Muscle layer of duodenum (tissue), 2 donors: ENCODE results near the gene GPR39.

Source experiments
- H3K27ac ChIP-seq: one replicate; pipeline ENCODE4 v1.7.0; 2013; ENCODE audit warnings: mild to moderate bottlenecking, low read length
- H3K27me3 ChIP-seq: one replicate; pipeline ENCODE4 v1.7.0; 2013; ENCODE audit warnings: low read depth, mild to moderate bottlenecking, control low read depth, low read length
- H3K36me3 ChIP-seq, 2 donors: one replicate each; pipeline ENCODE4 v1.7.0; 2013; ENCODE audit warnings: low read length in 2 of 2, control low read depth in 1 of 2, mild to moderate bottlenecking in 1 of 2; ENCODE audit not compliant: insufficient read depth in 2 of 2, control insufficient read depth in 1 of 2
- H3K4me1 ChIP-seq, 2 donors: one replicate each; pipeline ENCODE4 v1.7.0; 2013; ENCODE audit warnings: low read length in 2 of 2, mild to moderate bottlenecking in 2 of 2, control low read depth in 1 of 2, moderate library complexity in 1 of 2; ENCODE audit not compliant: insufficient read depth in 2 of 2, control insufficient read depth in 1 of 2
- H3K4me3 ChIP-seq, 2 donors: one replicate each; pipeline ENCODE4 v1.7.0; 2013; ENCODE audit warnings: low read length in 2 of 2, low read depth in 1 of 2, mild to moderate bottlenecking in 1 of 2
- H3K9me3 ChIP-seq, 2 donors: one replicate each; pipeline ENCODE4 v1.7.0; 2013; ENCODE audit warnings: low read length in 2 of 2, control low read depth in 1 of 2, mild to moderate bottlenecking in 1 of 2; ENCODE audit not compliant: control insufficient read depth in 1 of 2
- donor health status: healthy.

The GPR39 gene

DNA sequence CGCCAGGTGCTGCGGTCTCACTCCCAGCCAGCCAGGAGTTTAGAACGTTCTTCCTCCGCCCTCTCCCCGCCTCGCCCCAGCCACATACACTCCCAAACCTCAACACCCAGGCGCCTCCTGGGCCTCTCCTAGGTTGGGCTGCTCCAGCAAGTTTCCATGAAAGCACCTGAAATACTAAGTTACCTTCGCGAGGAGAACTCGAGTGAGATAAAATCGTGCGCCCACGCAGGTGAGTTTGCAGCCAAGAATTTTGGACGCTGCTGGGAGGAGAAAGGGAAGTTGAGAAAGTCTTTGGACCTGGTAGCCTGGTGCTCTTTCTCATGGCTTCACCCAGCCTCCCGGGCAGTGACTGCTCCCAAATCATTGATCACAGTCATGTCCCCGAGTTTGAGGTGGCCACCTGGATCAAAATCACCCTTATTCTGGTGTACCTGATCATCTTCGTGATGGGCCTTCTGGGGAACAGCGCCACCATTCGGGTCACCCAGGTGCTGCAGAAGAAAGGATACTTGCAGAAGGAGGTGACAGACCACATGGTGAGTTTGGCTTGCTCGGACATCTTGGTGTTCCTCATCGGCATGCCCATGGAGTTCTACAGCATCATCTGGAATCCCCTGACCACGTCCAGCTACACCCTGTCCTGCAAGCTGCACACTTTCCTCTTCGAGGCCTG is at the start of gene GPR39:
TSS of gene GPR39 (plus strand) at position 83 of the 673 bp plus-strand sequence.
- Histone ChIP-seq H3K36me3 (no peaks in the 10 kb centered on the region), H3K4me1 (peaks cover 0 to 6% of the 10 kb centered on the region in 2 donors), H3K4me3 (peak within 1 kb of the TSS; percentile 52 to 77), H3K27ac (peak within 1 kb of the TSS; percentile 58), H3K9me3 (no peaks in the 10 kb centered on the region), H3K27me3 (no peaks in the 10 kb centered on the region)

DNA sequence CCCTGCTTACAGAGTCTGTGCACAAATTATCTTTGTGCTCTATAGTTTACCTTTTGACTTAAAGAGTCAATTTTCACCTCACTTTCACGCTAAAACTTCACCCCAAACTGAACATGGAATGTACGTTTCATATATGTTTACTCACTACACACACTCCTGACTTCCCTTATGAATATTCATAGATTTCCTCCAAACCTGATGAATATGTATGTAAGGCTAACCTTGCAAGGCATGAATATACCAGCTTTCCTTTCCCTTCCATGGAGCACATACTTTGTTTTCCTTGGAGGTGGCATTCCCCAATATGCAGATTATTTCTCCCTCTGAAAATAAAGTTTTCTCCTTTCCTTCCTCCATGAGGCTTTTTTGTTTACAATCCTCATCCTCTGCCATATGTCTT is 48.4 kb upstream of the GPR39 start:
- no peaks in the 10 kb centered on the region for H3K27me3 ChIP-seq
- H3K4me1 ChIP-seq: no peaks in the 10 kb centered on the region
- no peaks in the 10 kb centered on the region for H3K36me3 ChIP-seq
- peaks cover 0 to 2% of the 10 kb centered on the region in 2 donors for H3K9me3 ChIP-seq
- H3K27ac ChIP-seq: no peak overlapping the region
- no peak overlapping the region for H3K4me3 ChIP-seq

DNA sequence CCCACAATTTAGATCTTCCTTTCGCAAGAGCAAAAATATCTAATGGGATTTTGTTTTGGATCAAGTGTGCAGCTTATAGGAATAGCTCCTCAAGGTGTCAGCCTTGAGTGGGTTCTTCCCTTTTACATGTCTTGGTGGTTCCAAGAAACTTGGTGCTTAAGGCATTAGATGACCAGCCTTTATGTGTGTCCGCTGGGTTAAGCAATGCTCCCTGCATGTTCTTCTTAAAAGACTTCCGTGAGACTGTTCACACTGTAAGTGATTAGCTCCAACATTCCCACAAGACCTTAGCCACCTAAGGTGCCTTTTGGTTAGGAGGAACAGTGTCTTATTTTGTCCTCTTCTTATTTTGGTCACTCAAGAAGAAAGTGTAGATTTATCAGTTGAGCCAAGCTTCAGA is 44.3 kb upstream of the GPR39 start:
- H3K4me1 ChIP-seq: no peaks in the 10 kb centered on the region
- H3K27ac ChIP-seq: no peak overlapping the region
- no peaks in the 10 kb centered on the region for H3K36me3 ChIP-seq
- no peaks in the 10 kb centered on the region for H3K27me3 ChIP-seq
- H3K9me3 ChIP-seq: no peaks in the 10 kb centered on the region
- no peak overlapping the region for H3K4me3 ChIP-seq

DNA sequence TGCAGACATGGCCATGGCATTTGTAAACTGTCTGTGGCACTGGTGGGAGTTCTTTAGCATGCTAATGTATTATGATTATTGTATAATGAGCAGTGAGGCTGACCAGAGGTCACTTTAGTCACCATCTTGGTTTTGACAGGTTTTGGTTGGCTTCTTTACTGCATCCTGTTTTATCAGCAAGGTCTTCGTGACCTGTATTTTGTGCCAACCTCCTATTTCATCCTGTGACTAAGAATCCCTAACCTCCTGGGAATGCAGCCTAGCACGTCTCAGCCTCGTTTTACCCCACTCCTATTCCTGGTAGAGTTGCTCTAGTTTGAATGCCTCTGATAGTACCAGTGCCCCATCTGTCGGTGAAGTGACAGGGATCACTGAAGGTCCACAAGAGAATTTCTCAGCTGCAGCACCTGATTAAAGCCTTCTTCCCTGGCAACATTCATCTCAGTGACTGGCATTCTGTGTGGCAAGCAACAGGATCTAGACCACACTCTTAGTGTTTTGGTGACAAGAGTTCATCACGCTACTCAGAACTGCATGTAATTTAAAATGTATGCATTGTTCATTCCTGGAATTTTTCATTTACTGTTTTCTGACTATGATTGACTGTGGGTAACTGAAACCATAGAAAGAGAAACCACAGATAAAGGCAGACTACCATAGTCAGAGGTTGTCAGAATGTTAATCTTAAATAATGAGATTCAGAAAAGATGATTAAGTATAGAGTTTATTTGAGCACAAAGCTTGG is 43.0 kb upstream of the GPR39 start:
- H3K27ac ChIP-seq: no peak overlapping the region
- no peak overlapping the region for H3K4me3 ChIP-seq
- H3K9me3 ChIP-seq: no peaks in the 10 kb centered on the region
- no peaks in the 10 kb centered on the region for H3K36me3 ChIP-seq
- H3K4me1 ChIP-seq: no peaks in the 10 kb centered on the region
- H3K27me3 ChIP-seq: no peaks in the 10 kb centered on the region

DNA sequence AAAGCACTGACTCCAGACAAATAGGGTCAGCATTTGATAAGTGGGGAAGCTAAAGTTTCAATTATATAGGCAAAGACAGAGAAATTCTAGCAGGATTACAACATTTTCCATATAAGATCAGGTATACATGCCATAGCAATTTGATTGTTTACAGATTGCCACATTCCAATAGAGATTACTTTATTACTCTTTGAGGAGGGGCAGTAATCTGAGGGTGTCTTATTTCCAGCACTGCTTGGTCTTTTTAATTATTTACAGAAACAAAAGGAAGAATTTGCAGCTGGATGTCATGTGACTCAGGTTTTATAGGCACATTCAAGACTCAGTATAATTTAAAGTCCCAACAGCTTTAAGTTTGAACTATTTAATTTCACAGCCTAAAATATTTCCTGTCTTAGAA is 42.5 kb upstream of the GPR39 start:
- H3K27me3 ChIP-seq: no peaks in the 10 kb centered on the region
- no peaks in the 10 kb centered on the region for H3K36me3 ChIP-seq
- H3K4me1 ChIP-seq: no peaks in the 10 kb centered on the region
- no peaks in the 10 kb centered on the region for H3K9me3 ChIP-seq
- H3K27ac ChIP-seq: no peak overlapping the region
- H3K4me3 ChIP-seq: no peak overlapping the region

DNA sequence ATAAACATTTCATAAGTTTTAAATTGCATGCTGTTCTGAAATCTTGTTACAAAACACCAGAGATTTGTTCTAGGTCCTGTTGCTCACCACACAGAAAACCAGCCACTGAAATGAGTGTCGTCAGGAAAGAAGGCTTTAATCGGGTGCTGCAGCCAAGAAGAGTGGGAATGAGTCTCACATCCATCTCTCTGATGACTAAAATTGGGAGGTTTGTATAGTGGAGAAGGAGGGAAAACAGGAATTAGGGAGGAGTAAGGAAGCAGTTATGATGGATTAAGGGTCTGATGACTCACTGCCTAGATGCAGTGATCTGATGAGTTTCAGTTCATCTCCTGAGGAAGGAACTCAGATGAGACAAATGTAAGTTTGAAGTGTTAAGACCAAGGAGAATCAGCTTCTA is 42.1 kb upstream of the GPR39 start:
- Histone ChIP-seq H3K4me3 (no peak overlapping the region), H3K4me1 (no peaks in the 10 kb centered on the region), H3K36me3 (no peaks in the 10 kb centered on the region), H3K9me3 (no peaks in the 10 kb centered on the region), H3K27ac (peak overlapping the region; percentile 28), H3K27me3 (no peaks in the 10 kb centered on the region)

DNA sequence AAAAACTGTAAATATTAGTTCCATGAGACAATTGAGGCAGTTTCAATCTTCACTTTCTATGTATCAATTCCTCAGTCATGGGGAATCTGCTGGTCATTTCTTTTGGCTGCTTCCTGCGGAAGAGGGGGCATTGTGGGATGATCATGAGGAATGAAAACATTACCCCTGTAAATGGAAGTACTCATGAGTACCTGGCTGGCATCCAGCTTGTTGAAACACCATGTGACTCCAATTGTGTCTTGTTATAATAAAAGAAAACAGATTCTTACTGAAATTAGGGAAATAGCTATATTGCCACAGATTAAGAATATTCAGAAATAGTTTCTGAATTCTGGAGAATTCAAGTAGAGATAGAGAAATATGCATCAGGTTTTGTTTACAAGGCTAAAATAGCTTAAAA is 41.6 kb upstream of the GPR39 start:
- Histone ChIP-seq H3K27ac (peak overlapping the region; percentile 28), H3K9me3 (no peaks in the 10 kb centered on the region), H3K27me3 (no peaks in the 10 kb centered on the region), H3K36me3 (no peaks in the 10 kb centered on the region), H3K4me3 (no peak overlapping the region), H3K4me1 (no peaks in the 10 kb centered on the region)

DNA sequence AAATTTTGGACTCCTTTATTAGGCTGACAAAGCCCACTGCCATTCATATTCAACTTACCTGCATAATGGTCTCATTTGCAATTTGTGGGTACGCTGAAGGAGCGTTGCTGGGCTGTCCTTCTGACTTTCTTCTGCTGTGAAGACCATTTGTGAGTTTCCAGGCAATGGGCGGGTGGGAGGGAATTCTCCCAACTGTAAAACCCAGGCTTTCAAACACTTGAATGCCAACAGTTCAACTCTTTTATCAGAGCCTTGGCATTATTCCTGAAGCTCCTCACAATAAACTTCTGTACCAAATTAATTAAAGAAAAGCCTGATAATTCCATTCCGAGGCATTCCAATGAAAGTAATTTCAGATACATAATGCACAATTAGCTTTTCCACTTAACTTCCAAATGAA is 35.2 kb upstream of the GPR39 start:
- no peaks in the 10 kb centered on the region for H3K27me3 ChIP-seq
- H3K4me3 ChIP-seq: no peak overlapping the region
- no peaks in the 10 kb centered on the region for H3K36me3 ChIP-seq
- no peaks in the 10 kb centered on the region for H3K9me3 ChIP-seq
- H3K27ac ChIP-seq: no peak overlapping the region
- no peaks in the 10 kb centered on the region for H3K4me1 ChIP-seq

DNA sequence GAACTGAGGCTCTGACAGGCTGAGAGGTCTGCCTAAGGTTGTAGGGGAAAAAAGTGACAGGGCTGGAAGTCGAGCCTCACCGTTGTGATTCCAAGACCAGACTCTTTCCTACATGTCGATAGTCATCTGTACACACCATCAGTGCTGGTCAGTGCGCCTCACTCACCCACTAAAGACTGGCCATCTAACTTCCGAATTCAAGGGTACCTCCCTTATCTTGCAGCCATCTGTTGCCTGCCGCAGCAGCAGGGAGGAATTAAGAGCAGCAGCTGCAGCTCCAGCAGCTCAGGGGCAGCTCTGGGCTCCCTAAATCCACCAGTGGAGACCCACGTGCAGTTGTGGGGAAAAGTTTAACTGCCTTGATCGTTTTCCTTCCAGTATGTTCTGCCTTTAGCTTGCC is 32.6 kb upstream of the GPR39 start:
- H3K27ac ChIP-seq: no peak overlapping the region
- H3K9me3 ChIP-seq: no peaks in the 10 kb centered on the region
- H3K36me3 ChIP-seq: no peaks in the 10 kb centered on the region
- no peaks in the 10 kb centered on the region for H3K4me1 ChIP-seq
- H3K4me3 ChIP-seq: no peak overlapping the region
- no peaks in the 10 kb centered on the region for H3K27me3 ChIP-seq

DNA sequence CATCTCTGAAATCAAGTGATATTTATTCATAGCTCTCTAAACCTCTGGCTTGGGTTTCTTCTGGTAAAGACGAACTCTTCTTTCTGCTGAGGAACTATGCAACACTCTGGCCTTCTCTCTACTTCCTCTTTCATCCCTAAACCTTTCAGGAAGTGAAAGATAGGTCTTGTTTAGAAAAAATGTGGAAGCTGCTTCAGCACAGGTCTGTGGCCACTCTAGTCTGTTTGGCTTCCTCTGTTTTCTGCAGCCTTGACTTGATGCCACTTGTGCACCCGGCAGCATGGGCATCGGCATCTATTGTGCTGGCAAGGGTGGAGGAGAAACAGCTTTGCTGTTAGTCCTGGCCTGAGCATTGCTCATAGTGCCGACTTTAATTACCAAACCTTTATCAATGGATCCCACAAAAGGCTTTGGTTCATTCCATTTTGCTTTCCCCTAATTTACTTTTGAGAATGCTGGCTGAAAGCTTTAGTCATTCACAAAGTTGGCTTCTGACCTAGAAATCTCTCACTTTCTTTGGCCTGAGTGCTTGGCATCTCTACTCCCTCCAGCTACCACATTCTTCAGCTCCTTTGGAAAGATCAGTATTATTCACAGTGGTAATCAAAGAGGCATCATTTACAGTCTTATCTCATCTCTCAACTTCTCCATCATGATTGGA is 32.0 kb upstream of the GPR39 start:
- Histone ChIP-seq H3K4me1 (no peaks in the 10 kb centered on the region), H3K27me3 (no peaks in the 10 kb centered on the region), H3K9me3 (no peaks in the 10 kb centered on the region), H3K4me3 (no peak overlapping the region), H3K36me3 (no peaks in the 10 kb centered on the region), H3K27ac (no peak overlapping the region)

DNA sequence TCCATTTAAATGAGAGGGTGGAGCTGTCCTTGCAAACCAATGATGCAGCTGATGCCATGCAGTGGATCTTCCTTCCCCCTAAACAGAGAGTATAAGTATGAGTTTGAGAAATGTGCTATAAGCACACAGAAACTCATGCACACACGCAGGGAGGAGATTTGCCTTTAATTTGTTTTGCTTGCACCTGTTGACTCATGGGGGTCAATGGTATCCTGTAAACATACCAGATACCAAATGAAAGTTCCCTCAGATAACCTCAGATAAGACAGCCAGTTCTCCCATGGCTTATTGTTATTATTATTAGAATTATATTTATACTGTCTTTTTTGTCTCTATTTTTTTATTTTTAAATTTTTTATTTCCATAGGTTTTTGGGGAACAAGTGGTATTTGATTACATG is 29.5 kb upstream of the GPR39 start:
- Histone ChIP-seq H3K27ac (no peak overlapping the region), H3K27me3 (no peaks in the 10 kb centered on the region), H3K4me3 (no peak overlapping the region), H3K36me3 (no peaks in the 10 kb centered on the region), H3K9me3 (no peaks in the 10 kb centered on the region), H3K4me1 (no peaks in the 10 kb centered on the region)
